GM19099 (cell line): ENCODE measurements around the gene MID1.

ENCODE experiments used
- POLR2A ChIP-seq: IDR thresholded peaks from 3 replicates; pipeline ENCODE4 v1.6.1; 2011; ENCODE audit warnings: low read depth; ENCODE audit not compliant: insufficient read length; ENCODE audit errors: extremely low read depth

The MID1 gene

DNA sequence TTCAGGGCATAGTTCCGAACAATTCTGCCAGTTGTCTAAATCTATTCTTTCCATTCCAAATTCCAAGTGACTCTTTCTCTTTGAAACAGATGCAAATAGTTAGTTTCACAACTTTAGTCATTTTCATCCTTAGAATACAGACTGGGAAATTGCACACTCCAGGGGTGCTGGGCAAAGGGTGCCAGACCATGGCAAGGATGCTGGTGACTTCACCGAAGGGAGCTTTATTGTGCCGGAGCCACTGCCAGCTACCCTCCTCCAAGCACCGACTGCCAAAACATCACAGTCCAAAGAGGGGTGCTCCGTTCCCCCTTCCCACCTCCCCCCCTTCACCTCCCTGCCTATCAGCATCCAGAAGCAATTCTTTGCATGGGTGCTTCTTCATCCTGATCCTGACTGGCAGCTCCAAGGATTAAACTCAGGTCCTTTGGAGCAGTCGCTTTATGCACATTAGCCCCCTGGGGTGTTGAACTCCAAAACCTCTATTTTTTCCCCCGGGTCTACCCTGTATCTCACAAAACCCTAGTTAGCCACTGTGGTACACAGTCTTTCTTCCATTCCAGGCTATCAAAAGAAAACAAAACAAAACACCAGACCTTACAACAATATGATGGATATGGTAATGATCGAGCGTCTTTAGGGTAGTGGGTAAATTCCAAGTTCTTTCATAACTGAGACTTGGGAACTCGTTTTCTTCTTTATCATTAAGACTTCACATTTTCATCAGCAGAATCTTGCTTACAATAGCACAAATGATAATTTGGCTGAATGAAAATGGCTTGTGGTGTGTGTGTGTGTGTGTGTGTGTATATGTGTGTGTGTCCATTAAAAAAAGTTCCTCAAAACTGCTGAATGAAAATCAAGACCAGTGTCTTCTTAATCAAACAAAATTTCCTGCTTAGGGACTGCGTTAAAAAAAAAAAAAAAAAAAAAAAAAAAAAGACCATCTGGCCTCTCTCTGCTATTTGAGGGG, 28.7 kb downstream of the MID1 start:
- no peak for TF ChIP-seq POLR2A

DNA sequence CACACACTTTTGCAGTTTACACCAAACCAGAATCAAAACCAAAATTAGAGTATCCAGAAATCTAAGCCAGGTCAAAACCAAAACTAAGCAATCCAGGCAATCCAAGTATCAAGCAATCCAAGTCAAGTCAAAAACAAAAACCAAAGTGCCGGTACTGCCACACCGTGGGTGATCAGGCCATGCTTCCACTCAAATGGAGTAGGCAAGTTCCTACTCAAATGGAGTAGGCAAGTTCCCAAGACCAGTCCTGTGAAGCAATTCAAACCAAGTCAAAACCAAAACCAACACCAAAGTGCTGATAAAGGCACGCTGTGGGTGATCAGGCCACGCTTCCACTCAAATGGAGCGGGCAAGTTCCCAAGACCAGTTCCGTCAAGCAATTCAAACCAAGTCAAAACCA, 31.3 kb downstream of the MID1 start:
- TF ChIP-seq POLR2A: no peak

DNA sequence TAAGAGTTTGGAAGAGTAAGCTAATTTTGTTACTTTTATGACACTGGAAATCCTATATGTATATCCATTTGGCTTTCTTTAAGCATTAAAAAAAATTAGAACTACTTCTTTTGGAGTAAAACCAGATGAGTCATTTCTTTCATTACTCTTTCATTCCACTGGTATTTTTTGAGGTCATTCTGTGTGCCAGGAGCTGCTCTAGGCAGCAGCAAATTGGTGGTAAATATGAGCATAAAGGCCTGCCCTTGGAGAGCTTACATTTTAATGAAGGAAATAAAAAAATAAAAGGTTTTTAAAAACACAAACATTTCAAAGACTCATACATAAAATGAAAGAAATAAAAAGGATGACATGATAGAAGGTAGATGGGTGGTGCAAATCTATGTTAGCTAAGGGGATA, 37.4 kb downstream of the MID1 start:
- TF ChIP-seq POLR2A: no peak

DNA sequence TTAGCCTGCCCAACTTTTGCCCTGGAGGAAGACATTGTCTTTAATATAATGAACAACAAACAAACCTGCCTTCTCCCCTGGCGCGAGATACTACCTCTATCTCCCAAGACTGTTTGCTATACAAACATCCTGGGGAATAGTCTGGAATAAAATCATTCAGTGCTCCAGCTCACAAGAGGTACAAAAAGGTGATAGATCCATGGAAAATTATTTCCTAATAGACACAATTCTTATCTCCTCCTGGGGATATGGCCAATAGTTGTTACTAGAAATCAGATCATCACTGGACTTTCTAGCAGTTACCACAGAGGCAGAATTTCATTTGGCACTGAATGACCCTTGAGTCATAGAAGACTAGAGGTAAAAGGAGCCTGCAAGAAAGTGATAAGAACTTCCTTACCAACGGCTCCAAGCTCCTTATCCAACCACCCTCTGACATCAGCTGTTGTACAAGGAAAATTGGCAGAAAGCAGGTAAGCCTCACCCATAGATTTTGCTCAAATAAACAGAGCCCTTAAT, 38.1 kb downstream of the MID1 start:
- no peak for TF ChIP-seq POLR2A

DNA sequence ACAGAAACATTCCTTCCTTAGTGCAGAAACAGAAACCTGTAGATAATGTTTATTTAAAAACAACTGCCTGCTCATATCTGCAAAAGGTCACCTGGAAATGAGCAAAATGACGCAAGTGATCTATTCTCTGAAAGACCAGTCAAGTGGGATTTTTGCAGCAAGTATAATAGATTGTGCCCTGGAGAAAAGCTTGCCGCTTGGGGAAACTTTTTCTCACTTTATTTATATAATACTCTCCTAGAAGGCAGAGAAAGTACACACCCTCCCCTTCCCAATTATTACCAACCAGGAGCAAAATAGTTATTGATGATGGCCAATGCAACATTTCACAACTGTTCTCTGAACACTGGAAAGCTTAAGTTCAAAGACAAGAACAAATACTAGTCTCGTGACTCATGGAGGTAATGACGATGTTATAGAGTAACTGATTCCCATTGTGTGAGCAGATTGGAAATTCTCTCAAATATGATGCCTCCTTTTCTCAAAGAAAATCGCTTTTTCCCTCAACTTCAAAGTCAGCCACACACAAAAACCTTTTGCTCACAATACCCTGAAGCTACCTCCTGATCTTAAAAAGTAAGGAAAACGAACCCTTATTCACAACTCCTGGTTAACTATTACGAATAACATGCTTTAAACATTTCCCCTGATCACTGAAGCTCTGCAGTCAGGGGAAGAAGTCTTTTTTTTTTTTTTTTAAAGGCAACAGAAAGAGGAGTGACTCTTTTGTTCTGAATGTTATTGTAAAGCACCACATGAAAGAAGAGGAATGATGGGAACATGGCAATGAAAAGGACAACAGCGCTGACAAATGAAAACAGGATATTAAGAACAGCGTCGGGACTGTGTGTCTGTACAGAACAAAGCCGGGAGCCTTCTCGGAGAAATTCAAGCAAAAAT, 41.0 kb downstream of the MID1 start:
- TF ChIP-seq POLR2A: no peak

DNA sequence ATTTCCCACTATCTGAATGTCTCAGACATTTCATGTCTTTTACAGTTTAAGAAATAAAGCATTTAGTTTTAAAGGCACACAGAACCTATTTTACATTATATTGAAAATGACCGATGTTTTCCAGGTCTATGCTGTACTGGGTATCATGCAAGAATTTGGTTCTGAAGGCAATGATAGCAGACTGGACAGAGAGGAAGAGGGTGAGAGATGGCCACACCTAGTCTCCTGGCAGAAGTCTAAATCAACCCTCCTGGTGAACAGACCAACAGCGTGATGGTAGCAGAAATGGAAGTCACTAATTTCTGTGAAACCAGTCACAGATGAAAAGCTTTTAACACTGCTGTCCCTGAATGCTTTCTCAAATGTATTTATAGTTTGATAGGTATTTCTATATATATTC, 41.9 kb downstream of the MID1 start:
- no peak for TF ChIP-seq POLR2A

DNA sequence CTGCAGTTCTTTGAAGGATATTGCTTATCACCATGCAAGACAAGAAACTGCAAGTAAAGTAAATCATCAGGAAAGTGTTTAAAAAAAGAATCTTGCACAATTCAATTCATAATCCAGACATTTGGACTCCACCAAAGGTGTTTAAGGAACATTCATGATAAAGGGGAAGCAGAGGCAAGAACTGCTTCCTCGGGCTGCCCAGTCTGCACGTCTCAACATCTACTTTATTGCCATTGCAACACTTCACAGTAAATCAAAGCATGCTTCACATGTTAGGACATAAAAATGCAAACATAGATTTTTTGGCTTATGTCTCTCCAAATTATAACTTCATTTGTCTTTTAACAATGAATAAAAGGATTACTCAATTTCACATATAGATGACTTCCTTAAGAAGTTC, 42.5 kb downstream of the MID1 start:
- no peak for TF ChIP-seq POLR2A

DNA sequence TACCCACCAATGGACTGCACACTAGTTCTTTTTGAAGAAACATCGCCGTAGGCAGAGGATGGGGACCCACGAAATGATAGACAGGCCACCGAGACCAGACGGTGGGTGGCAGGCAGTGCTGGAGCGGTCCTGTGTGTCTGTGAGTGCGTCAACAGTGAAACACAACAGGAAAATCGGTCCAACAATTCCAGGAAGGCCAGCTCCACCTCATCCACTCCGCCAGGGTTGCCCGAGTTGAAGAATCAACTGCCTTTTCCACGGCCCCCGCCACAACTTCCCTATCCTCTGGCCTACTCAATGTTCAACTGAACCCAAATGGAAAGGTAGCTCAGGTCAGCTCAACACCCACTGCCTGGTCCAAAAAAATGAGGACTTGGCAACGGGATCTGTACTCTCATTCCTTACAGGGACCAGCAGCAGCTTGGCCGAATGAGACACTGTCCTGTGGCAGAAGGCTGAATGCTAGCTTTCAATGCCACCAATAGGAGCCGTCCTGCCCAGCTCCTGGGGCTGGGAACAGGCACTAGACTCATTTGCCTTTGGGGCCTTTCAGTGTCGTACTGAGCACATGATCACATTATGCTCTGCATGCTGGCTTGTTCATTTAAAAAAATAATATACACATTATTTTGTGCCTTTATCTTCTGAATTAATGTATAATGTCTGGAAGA, 43.5 kb downstream of the MID1 start:
- TF ChIP-seq POLR2A: no peak

DNA sequence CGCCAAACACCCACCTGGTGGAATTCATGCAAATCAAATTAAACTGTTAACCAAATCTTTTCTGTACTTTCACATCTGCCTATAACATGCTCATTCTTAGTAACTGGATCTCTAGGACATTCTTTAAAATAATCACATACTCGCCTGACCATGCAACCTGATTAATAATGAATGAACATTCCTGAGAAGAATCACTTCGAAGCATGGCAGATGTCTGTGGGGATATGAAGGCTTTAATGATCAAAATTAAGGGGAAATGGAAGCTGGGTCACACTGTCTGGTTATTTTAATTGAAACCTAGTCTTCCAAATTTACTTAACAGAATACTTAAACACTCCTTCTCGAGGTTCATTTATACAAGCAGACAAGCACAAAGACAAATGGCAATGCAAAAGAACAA, 44.2 kb downstream of the MID1 start:
- TF ChIP-seq POLR2A: no peak

DNA sequence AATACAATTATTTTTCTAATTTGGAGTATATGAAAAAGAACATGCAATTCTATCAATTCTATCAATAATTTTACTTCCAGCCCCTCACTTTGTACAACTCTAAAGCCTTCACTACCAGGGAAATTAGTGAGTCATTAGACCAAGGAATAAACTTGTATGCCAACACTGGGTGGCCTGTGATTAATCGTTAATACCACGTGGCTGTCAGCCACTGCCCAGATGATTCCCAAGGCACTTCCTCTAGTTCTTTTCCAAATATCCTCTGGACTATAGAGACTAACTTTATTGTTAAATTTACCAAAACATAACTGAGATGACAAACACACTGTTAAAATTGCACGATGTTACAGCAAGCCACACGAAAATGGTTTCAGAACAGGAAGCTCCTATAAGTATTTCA, 45.7 kb downstream of the MID1 start:
- no peak for TF ChIP-seq POLR2A

DNA sequence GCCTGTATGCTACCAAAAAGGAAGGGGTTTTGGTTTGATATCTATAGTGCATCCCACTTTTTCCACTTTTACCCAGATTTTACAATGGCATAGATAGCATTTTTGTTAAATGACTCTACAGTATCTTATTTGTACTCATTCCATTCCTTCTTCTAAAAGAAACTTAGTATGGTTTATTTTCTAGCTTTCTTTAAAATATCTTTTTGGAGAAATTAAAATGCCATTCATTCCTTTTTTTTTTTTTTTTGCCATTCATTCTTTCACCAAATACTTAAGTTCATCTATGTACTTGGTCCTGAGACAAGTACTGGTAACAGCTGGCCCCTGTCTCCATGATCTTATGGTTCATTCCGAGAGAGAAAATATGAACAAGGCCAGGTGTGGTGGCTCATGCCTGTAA, 49.1 kb downstream of the MID1 start:
- no peak for TF ChIP-seq POLR2A

DNA sequence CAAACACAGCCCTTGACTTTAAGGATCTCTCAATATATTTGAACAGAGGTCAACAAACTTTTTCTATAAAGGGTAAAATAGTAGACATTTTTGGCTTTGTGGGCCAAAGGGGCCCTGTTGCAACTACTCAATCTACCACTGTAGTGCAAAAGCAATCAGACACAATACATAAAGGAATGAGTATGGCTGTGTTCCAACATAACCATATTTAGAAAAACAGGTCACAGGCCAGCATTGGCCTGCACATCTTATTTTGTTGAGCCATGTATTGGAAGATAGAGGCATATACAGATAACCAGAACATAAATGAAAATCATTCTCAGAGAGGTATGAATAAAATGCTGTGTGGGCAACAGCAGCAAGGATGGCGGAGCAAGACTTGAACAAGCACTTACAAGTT, 49.8 kb downstream of the MID1 start:
- TF ChIP-seq POLR2A: no peak

DNA sequence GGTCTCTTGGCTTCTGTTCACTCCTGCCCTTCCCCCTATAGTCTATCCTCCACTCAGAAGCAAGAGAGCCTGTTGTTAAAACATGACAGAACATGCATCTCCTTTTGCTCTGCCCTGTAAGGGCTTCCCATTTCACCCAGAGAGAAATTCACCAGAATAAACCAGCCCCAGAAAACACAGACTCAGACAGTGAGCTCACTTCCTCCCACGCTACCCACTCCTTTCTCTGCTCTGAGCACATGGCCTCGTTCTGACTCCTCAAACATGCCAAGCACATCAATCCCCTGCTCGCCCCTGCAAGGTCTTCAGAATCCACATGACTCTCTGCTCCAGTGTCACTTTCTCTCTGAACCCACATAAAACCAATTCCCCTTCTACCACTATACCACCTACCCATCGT, 50.4 kb downstream of the MID1 start:
- no peak for TF ChIP-seq POLR2A

DNA sequence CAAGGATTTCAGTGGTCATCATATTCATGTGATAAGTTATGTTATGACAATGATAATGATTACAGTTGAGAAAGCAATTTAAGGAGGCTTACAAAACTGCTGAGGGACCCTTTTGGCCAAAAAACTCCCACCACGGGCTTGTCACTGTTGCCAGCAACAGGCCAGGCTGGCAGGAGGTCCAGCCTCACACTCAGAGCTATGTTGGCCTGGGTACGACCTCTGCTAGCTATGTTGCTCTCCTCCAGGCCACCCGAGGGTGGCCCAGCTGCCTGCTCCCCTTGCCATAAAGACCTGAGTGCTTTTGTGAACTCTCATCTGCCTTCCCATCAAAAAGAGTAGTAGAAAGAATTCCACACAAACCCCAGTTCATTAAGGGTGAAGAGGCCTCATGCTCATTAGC, 52.0 kb downstream of the MID1 start:
- no peak for TF ChIP-seq POLR2A

DNA sequence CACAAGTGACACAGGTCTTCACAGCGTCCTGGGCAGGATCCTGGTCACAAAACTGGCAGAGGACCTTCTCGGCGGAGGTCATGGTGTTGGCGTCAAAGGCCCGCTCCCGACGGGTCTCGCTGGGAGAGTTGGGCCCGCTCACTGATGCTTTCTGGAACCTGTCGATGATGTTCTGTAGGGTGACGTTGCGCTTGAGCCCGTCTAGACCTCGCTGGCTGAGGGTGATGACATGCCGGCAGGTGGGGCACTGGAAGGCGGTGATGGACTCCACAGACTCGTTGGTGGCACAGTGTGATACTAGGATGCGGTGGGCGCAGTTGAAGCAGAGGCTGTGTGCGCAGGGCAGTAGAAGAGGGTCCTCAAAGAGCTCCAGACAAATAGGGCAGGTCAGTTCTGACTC, 53.2 kb downstream of the MID1 start:
- no peak for TF ChIP-seq POLR2A
